AG08395 (cell line): Measurements from ENCODE around the gene SH3GL1.
A peak's percentile ranks its signal among the peaks of the same experiment; 100 is the strongest.

Source experiments
- DNase-seq: peaks from one replicate; pipeline ENCODE4 v3.0.0; 2012; ENCODE audit warnings: mixed read lengths, low spot score

The SH3GL1 gene

GRCh38 chr19:4400135-4400936, at the start of gene SH3GL1:
TSS of gene SH3GL1 (minus strand) at chr19:4400547. CDS start at chr19:4400368, 179 bp downstream.
- DNase-seq: peak; percentile 92

- no peak for DNase-seq
Measured at GRCh38 chr19:4449639-4450028, 49.3 kb upstream of the SH3GL1 start.

- DNase-seq: no peak
Measured at GRCh38 chr19:4449022-4449638, 48.8 kb upstream of the SH3GL1 start.

GRCh38 chr19:4448147-4448985, 48.0 kb upstream of the SH3GL1 start:
- DNase-seq: no peak

- no peak for DNase-seq
Measured at GRCh38 chr19:4447327-4448146, 47.2 kb upstream of the SH3GL1 start.

GRCh38 chr19:4446704-4447200, 46.4 kb upstream of the SH3GL1 start:
- no peak for DNase-seq

- DNase-seq: no peak
Measured at GRCh38 chr19:4445963-4446703, 45.8 kb upstream of the SH3GL1 start.

- no peak for DNase-seq
Measured at GRCh38 chr19:4444765-4445741, 44.7 kb upstream of the SH3GL1 start.

GRCh38 chr19:4443966-4444764, 43.8 kb upstream of the SH3GL1 start:
- DNase-seq: no peak

- DNase-seq: no peak
Measured at GRCh38 chr19:4443188-4443587, 42.8 kb upstream of the SH3GL1 start.

GRCh38 chr19:4442819-4443146, 42.4 kb upstream of the SH3GL1 start:
- DNase-seq: no peak

GRCh38 chr19:4441994-4442818, 41.9 kb upstream of the SH3GL1 start:
- no peak for DNase-seq

- no peak for DNase-seq
Measured at GRCh38 chr19:4439243-4439642, 38.9 kb upstream of the SH3GL1 start.

GRCh38 chr19:4437103-4437502, 36.8 kb upstream of the SH3GL1 start:
- no peak for DNase-seq

GRCh38 chr19:4436231-4436630, 35.9 kb upstream of the SH3GL1 start:
- no peak for DNase-seq

- no peak for DNase-seq
Measured at GRCh38 chr19:4434391-4434790, 34.0 kb upstream of the SH3GL1 start.

- DNase-seq: no peak
Measured at GRCh38 chr19:4432918-4433506, 32.7 kb upstream of the SH3GL1 start.
